ENCODE data around the gene SNRK.
"Not testable (repeated sequence)": the region's sequence is repeated elsewhere in the genome, so short reads cannot be mapped to it uniquely, and the experiment has no call there.

The SNRK gene

GRCh38 chr3:43348350-43348749 is 62.0 kb downstream of the SNRK start:
- no peak for DNase-seq

- no peak for DNase-seq
Observed at GRCh38 chr3:43348852-43349574, 62.7 kb downstream of the SNRK start.

- no peak for DNase-seq
Observed at GRCh38 chr3:43349716-43350115, 63.4 kb downstream of the SNRK start.

- no peak for DNase-seq
Observed at GRCh38 chr3:43353393-43353792, 67.1 kb downstream of the SNRK start.

GRCh38 chr3:43353923-43354670 is 67.8 kb downstream of the SNRK start:
- no peak for DNase-seq

- DNase-seq: not testable (repeated sequence)
Observed at GRCh38 chr3:43356033-43356432, 69.7 kb downstream of the SNRK start.

- DNase-seq: no peak
Observed at GRCh38 chr3:43361077-43361476, 74.7 kb downstream of the SNRK start.

- DNase-seq: no peak
Observed at GRCh38 chr3:43362183-43362582, 75.8 kb downstream of the SNRK start.

- no peak for DNase-seq
Observed at GRCh38 chr3:43362961-43363360, 76.6 kb downstream of the SNRK start.

- DNase-seq: no peak
Observed at GRCh38 chr3:43363621-43364266, 77.4 kb downstream of the SNRK start.

- no peak for DNase-seq
Observed at GRCh38 chr3:43364494-43364893, 78.2 kb downstream of the SNRK start.

- DNase-seq: no peak
Observed at GRCh38 chr3:43364926-43365325, 78.6 kb downstream of the SNRK start.

- no peak for DNase-seq
Observed at GRCh38 chr3:43365601-43366305, 79.4 kb downstream of the SNRK start.

GRCh38 chr3:43366481-43366880 is 80.1 kb downstream of the SNRK start:
- no peak for DNase-seq

GRCh38 chr3:43366885-43367284 is 80.5 kb downstream of the SNRK start:
- no peak for DNase-seq

GRCh38 chr3:43369404-43370292 is 83.3 kb downstream of the SNRK start:
- DNase-seq: no peak

- DNase-seq: no peak
Observed at GRCh38 chr3:43370293-43370980, 84.1 kb downstream of the SNRK start.

- no peak for DNase-seq
Observed at GRCh38 chr3:43371494-43371893, 85.2 kb downstream of the SNRK start.

- DNase-seq: no peak
Observed at GRCh38 chr3:43372007-43372740, 85.8 kb downstream of the SNRK start.

- DNase-seq: no peak
Observed at GRCh38 chr3:43372809-43373559, 86.6 kb downstream of the SNRK start.
